Smooth muscle cell (in vitro differentiated cells): Measurements from ENCODE around the gene CYP19A1. TPM values are rescaled to one million over a fixed set of nuclear protein-coding genes. Genes with fewer than 3 reads are reported as not detected.

Source experiments
- DNase-seq: peaks from one replicate; lab custom pipeline; 2025; ENCODE audit not compliant: unreplicated experiment; lab: John Stamatoyannopoulos, UW
- H2AFZ ChIP-seq: fragments of 200-600 bp; sonication (generic); 2 replicates; pipeline ENCODE4 v1.6.0; 2016; ENCODE audit warnings: antibody characterized with exemption, low read depth, mild to moderate bottlenecking
- H3F3A ChIP-seq: fragments of 200-600 bp; sonication (generic); 2 replicates; pipeline ENCODE4 v1.6.0; 2017; ENCODE audit warnings: antibody characterized with exemption, low read depth
- H3K27ac ChIP-seq: fragments of 200-600 bp; sonication (generic); 2 replicates; pipeline ENCODE4 v1.5.1; 2016; ENCODE audit warnings: low read depth, mild to moderate bottlenecking
- H3K27me3 ChIP-seq: fragments of 200-600 bp; sonication (generic); 2 replicates; pipeline ENCODE4 v1.6.1; 2016; ENCODE audit warnings: low read depth, mild to moderate bottlenecking
- H3K36me3 ChIP-seq: fragments of 200-600 bp; sonication (generic); 2 replicates; pipeline ENCODE4 v1.5.1; 2016; ENCODE audit warnings: low read depth
- H3K4me1 ChIP-seq: fragments of 200-600 bp; sonication (generic); 2 replicates; pipeline ENCODE4 v1.5.1; 2016; ENCODE audit warnings: low read depth
- H3K4me2 ChIP-seq: fragments of 200-600 bp; sonication (generic); 2 replicates; pipeline ENCODE4 v1.6.0; 2016; ENCODE audit warnings: mild to moderate bottlenecking
- H3K4me3 ChIP-seq: fragments of 200-600 bp; sonication (generic); 2 replicates; pipeline ENCODE4 v1.5.1; 2016; ENCODE audit warnings: mild to moderate bottlenecking
- H3K79me2 ChIP-seq: fragments of 200-600 bp; sonication (generic); 2 replicates; pipeline ENCODE4 v1.6.0; 2016; ENCODE audit warnings: low read depth, mild to moderate bottlenecking
- H3K9ac ChIP-seq: fragments of 200-600 bp; sonication (generic); 2 replicates; pipeline ENCODE4 v1.6.0; 2016; ENCODE audit warnings: low read depth
- H3K9me3 ChIP-seq: fragments of 200-600 bp; sonication (generic); replicated peaks from 2 replicates; pipeline ENCODE4 v1.5.1; 2016; ENCODE audit warnings: low read depth
- H4K20me1 ChIP-seq: fragments of 200-600 bp; sonication (generic); 2 replicates; pipeline ENCODE4 v1.6.0; 2016; ENCODE audit warnings: low read depth
- CTCF ChIP-seq: fragments of 200-600 bp; sonication (generic); IDR thresholded peaks from 2 replicates; pipeline ENCODE4 v1.5.1; 2017; ENCODE audit warnings: borderline replicate concordance, mild to moderate bottlenecking, antibody characterized with exemption; ENCODE audit not compliant: insufficient read depth, poor library complexity, severe bottlenecking
- WGBS: methylation state at CpG from one replicate; pipeline ENCODE4 v1.1.7; 2016; ENCODE audit warnings: low lambda C conversion rate; 5-methylcytosine and 5-hydroxymethylcytosine counted together
- polyA plus RNA-seq: library from polyadenylated mRNA; unstranded; fragments of >200 nt; fragmentation: Nextera tagmentation; extraction: Ambion mirVana; gene quantifications from 2 replicates; pipeline ENCODE4 v1.2.1, GENCODE V29; 2016
- total RNA-seq: library from RNA; depleted of rRNA; stranded (reverse); fragments of >200 nt; gene quantifications from 2 replicates; pipeline ENCODE4 v1.2.3, GENCODE V29; 2014

CYP19A1 gene
- total and polyA plus RNA-seq, 2 experiments from 2014 or later: not detected

GRCh38 chr15:51185213-51186159, 152.9 kb downstream of the CYP19A1 start:
- no peak for TF ChIP-seq CTCF
- no peak overlapping the region for H3K27ac ChIP-seq
- no peaks in the 10 kb centered on the region for H3K4me1 ChIP-seq
- peaks cover 38% of the 10 kb centered on the region for H3K27me3 ChIP-seq
- no peaks in the 10 kb centered on the region for H3K79me2 ChIP-seq
- H3K4me2 ChIP-seq: no peak overlapping the region
- no peak for DNase-seq
- H2AFZ ChIP-seq: no peak overlapping the region
- no peaks in the 10 kb centered on the region for H3K9me3 ChIP-seq
- no peak overlapping the region for H3K4me3 ChIP-seq
- no peaks in the 10 kb centered on the region for H4K20me1 ChIP-seq
- WGBS: 71% methylated on average over 12 of the region's 12 CpGs
- no peaks in the 10 kb centered on the region for H3F3A ChIP-seq
- H3K36me3 ChIP-seq: no peaks in the 10 kb centered on the region
- no peak overlapping the region for H3K9ac ChIP-seq

GRCh38 chr15:51184627-51185026, 153.8 kb downstream of the CYP19A1 start:
- Histone ChIP-seq H3K4me3 (no peak overlapping the region), H4K20me1 (no peaks in the 10 kb centered on the region), H2AFZ (no peak overlapping the region), H3K27ac (no peak overlapping the region), H3K4me2 (no peak overlapping the region), H3K9ac (no peak overlapping the region), H3K27me3 (peaks cover 44% of the 10 kb centered on the region), H3K4me1 (no peaks in the 10 kb centered on the region), H3K36me3 (no peaks in the 10 kb centered on the region), H3F3A (no peaks in the 10 kb centered on the region), H3K79me2 (no peaks in the 10 kb centered on the region), H3K9me3 (no peaks in the 10 kb centered on the region)
- TF ChIP-seq CTCF: no peak
- 38% methylated on average over 6 of the region's 6 CpGs for WGBS
- no peak for DNase-seq

- Histone ChIP-seq H4K20me1 (no peaks in the 10 kb centered on the region), H3F3A (no peaks in the 10 kb centered on the region), H3K4me3 (no peak overlapping the region), H2AFZ (no peak overlapping the region), H3K79me2 (no peaks in the 10 kb centered on the region), H3K4me1 (no peaks in the 10 kb centered on the region), H3K36me3 (no peaks in the 10 kb centered on the region), H3K9ac (no peak overlapping the region), H3K27ac (no peak overlapping the region), H3K4me2 (no peak overlapping the region), H3K27me3 (peaks cover 44% of the 10 kb centered on the region), H3K9me3 (no peaks in the 10 kb centered on the region)
- no peak for DNase-seq
- 73% methylated on average over 5 of the region's 5 CpGs for WGBS
- no peak for TF ChIP-seq CTCF
Measured at GRCh38 chr15:51183076-51183475, 155.3 kb downstream of the CYP19A1 start.
